SIG-M5 treated with dmso at 0.1 percent for 504 hours (cell line): Measurements from ENCODE around the gene PLXNC1.
"Not testable (repeated sequence)": the region's sequence is repeated elsewhere in the genome, so short reads cannot be mapped to it uniquely, and the experiment has no call there.

Experiments
- DNase-seq: peaks from one replicate; lab custom pipeline; 2025; ENCODE audit not compliant: unreplicated experiment; lab: John Stamatoyannopoulos, UW

PLXNC1 gene

DNA sequence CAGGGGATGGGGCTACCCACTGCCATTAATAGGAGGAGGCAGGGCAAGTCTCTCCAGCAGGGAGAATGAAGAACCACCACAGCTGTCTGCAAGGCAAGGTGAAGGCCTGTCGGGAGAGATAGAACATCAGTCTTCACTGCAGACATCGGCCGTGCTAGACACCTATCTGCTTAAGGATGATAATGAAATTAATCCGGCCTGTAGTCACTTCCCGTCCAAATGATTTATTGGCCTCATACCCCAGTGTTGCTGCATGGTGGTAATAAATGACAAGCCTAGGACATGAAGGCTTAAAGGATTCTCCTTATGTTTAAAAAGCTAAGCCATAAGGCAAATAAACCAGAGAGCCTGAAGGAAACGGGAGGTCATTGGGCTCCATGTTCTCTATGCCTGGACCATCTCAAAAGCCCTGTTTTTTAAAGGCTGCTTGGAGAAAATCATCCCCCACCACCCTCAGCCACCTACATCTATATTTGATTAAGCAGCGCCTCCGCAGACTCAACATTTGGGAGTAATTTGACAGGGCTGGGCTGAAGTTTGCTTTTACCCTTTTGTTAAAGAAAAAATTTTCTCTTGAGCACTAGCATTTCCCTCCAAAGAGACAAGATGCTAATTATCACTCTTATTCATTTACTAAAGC, 137.7 kb downstream of the PLXNC1 start:
- DNase-seq = no peak

DNA sequence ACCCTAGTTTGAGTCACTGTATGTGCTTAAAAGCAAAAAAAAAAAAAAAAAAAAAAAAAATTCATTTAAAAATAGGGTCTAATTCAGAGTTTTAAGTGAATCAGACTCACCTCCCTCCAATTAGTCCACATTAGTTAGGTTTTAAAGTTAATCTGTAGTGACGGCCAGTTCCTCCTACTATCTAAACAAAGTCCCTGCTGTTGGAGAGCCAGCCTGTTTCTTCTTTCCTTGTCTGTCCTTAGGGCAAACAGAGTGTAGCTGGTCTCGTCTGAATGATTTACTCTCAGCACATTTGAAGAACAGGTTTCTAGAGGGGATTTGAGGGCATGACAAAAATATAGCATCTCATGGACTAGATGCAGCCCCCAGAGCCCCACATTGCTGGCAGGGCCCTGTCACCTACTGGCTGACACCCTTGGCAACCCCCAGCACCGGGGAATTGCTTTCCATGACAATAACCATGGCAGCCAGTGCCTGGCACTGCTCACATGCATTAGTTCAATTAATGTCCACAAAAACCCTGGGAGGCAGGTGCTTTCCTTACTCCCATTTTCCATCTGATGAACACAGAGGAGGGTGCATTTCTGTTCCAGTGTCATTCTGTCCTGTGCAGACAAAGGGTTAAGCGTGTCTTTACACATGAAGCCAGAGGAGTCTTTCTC, 138.3 kb downstream of the PLXNC1 start:
- no peak for DNase-seq

DNA sequence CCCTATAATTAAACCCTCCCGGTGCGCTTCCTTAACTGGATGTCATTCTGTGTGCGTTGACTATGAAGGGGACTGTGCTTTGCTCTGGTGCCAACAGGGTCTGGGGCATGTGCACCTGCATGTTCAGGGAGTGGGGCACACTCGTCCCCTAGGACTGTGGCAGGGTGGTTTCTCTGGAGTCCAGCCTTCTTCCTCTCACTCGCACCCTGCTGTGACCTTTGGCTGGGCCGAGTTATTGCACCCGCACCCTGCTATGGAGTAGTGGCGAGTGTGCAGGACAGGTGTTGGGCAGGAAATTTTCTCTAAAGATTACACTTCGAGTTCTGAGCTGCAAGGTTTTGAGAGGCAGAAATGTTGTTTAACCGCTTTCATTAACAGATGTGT, 138.9 kb downstream of the PLXNC1 start:
- no peak for DNase-seq

DNA sequence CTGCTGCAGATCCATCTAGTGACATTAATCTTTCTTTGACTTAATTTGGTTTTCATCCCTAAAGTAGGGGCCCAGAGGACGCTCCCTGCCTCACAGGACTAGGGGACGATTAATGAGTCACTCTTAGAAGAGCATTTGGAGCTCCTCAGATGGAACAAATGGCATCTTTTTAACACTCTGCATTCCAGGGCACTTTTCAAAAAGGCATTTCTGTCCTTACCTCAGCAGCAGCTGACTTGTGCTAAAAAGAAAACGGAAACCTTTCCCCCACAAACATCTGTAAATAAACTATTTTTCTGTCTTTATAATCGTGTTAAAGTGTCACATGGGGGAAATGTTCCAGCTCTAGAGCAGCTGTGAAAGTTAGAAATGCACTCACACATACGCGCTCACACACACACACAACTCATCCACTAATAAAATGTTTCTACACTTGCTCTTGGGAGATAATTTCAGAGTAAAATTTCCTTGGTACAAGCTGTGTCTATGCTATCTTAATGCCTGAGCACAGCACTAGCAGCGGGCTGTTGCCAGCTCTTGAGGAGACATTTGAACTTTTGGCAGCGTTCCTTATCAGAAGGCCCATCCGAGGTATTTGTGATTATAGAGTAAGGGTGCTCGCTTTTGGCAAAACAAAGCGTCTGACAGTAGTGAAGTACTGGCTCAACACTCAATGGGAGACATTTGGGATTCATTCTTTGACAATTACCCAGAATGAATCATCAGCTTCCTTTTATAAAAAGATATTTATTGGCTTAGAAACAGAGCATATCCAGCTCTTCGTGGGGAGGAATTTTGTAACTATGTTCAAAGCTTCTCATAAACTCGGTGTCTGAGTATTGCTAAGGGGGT, 141.3 kb downstream of the PLXNC1 start:
- no peak for DNase-seq

DNA sequence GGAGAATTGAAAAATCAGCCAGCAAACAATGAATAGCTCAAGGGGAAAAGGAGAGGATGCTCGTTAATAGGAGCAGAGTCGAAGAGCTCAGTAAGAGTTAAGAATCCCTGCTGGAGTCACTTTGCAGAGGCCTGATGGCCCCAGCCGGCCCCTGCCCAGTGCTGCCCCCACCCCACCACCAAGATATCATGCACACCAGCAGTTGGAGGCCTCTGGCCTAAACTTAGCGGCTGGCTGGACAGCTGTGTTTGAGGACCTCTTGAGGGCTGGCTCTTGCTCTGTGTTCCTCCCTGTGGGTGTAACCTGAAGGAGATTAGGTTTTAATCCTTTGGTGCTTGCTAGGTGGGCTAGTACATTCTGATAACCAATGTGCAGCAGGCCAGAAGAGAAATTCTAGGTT, 142.0 kb downstream of the PLXNC1 start:
- DNase-seq = no peak

DNA sequence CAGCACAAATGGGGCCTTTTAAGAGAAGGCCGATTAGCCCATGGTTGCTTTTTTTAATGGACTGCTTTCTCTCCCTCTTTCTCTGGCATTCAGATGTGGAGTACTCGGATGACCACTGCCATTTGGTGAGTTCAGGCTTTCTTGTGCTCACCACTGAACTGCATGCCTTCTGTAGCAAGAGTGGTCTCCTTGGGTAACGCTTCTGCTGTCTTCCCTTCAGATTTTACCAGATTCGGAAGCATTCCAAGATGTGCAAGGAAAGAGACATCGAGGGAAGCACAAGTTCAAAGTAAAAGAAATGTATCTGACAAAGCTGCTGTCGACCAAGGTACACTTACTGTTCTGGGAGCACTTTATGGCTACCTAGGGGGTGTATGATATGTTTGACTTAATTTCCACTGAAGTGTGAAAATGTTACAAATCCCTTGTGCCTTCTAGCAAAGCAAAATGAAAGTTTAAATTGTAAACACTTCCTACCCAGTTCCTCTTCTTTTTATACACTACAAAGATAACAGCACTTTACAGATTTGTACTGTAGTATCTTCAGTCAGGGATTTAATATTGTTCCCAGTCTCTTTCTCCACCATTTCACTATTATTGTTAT, 148.8 kb downstream of the PLXNC1 start:
- no peak for DNase-seq

DNA sequence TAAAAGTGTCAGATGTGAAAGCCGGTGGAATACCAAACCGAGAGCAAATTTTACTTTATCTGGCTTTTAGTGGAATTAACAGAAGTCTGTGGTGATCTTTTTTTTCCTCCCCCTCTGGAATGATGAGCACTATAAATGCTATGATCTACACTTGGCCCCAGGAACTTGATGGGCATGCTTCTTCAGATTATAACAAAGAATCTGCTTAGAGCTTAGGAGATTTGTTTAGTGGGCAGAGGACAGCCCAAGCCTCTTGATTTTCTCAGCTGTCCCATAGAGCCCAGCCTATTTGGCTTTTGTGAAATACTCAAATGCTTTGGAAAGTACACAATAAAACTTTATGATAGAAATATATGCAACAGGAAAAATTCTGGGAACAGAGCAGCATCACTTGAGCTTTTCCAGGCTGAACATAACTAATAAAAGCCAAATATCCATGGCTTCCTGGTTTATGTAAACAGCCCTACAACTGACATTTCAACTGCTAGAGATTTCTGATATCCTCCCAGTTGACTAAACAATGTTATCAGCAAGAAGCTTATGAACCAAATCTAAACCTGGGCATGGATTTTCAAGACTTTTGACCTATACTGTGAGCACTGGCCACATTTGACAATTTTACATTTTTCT, 149.6 kb downstream of the PLXNC1 start:
- DNase-seq = no peak

DNA sequence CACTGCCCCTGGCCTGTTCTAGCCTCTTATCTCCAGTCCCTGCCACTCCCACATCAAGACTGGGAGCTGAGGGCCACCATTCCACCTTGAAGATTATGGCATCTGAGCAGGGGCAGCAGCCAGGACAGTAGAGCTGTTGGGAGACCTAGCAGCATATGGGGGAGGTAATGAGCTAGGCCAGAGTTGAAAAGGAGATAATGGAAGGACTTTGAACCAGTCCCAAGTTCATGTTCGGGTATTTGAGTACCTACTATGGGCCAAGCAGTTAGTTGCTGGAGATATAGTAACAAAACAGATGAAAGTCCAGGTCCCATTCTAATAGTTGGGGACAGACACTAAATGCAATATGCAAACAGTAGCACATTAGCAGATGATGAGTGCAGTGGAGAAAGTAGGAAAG, 151.5 kb downstream of the PLXNC1 start:
- no peak for DNase-seq

DNA sequence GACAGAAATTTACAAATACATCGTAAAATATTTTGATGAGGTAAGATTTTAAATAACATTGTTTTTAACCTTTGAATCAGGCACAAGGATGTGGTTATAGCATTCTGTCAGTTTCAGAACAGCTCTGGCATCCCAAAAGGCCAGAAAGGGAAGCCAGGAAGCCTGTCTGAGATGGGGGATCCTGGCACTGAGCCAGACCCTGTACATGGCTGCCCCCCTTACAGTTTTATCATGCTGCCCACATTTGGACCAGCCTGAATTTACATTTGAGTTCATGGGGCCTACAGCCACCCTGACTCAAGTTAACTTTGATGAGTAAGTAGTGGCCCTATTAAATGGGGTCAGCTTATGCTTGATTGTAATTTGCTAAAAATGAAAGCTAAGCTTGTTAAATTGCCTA, 155.6 kb downstream of the PLXNC1 start:
- no peak for DNase-seq

DNA sequence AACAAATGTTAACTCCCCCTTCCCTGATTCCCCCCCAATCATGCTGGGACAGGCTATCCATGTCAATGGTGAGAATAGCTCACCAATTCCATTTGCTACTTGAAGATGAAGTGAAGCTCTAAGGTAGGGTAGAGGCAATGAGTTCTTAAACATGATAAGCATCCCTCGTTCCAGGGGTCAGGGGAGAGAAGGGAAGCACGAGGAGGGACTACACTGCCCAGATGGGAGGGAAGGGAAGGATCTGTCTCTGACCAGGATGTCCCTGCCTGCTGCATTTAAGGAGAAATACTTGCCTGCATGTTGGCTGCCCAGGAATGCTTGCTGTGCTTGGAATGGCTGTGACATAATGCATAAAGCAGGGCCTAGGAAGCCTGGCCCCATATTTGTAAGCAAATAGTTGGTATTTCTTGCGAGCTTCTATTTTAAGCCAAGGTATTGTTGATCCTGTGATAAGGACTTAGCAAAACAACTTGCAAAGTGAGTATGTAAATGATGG, 156.2 kb downstream of the PLXNC1 start:
- DNase-seq = no peak

DNA sequence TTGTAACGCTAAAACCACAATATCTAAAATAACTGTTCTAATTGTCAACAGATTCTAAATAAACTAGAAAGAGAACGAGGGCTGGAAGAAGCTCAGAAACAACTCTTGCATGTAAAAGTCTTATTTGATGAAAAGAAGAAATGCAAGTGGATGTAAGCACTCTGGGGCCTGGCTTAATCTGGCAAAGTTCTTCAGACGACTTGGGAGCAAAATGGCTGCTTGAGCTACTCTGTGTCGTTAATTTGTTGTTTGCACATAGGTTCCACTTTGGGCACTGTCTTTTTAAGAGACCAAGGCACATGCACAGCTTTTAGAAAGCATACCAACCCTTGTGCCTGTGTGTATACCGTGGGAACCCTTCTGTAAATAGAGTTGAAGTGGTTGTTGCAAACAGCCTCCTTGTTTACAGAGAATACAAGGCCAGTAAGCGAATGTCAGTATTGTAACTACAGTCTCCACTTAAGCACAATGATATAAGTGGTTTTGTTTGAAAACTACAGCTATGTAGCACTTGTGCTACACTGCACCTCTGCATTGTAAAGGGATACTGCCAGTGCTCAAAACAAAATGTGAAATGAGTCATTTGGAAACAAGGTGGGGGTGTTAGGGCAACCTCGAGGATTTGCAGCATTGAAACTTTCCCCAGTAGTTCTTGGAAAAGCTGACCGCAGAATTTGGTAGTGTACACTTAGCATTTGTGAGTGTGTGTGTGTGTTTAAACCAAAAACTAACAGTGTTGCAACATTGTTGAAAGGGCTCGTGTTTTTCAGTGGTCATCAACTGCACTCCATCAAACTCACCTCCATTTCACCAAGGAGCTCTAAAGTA, 157.0 kb downstream of the PLXNC1 start:
- DNase-seq = no peak

DNA sequence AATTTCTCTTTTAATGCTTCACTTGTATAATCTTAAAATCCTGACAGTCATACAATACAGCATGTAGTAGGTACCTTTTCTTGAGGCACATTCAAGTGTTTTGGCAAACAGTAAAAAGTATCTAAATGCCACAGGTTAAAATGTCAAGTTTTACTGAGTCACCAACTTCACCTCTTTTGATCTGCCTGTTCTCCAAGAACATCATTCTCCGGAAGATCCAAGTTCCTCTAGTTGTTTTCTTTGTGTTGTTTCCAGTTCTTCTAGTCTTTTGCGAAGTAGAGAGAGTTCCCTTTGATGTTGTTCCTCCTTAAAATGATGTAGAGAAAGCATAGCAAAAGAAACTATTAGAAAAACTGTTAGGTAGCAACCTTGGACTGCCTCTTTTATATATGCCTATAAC, 160.2 kb downstream of the PLXNC1 start:
- DNase-seq = no peak

DNA sequence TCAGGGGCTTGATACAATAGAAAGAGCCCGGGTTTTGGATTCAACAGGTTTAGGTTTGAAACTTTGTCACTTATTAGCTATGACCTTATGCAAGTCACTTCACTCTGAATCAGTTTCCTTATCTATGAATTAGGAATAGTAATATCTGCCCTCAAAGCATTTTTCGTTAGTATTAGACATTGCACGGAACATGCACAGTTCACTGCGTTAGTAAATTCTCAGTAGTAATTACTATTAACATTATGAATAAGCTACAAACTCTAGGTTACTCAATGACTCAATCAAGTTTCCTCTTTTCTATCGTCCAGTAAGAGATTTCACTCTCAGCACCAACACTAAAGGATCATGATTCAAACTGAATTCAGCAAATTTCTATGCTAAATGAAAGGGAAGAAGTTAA, 161.0 kb downstream of the PLXNC1 start:
- DNase-seq = no peak

DNA sequence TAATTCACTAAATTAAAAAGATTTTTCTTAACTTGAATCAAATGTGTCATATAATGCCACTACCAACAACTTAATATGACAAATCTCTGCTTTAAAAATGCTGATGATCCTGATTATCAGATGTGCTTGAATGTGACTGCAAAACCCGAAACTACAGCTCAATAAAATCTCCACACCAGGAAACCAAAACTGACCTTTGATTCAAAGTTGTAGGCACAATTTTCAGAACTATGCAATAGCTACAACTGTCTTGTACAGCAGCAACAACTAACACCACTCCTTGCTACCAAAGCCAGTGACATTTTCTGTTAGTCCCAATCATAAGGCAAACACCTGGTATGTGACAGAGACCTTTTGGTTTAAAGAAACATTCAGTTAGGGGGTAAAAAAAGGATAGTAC, 164.0 kb downstream of the PLXNC1 start:
- no peak for DNase-seq

DNA sequence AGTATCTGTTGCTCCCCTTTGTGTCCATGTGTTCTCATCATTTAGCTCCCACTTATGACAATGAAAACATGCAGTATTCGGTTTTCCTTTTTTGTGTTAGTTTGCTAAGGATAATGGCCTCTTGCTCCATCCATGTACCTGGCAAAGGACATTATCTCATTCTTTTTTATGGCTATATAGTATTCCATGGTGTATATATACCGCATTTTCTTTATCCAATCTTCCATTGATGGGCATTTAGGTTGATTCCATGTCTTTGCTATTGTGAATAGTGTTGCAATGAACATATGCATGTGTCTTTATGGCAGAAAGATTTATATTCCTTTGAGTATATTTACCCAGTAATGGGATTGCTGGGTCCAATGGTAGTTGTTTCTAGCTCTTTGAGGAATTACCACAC, 168.2 kb downstream of the PLXNC1 start:
- not testable (repeated sequence) for DNase-seq

DNA sequence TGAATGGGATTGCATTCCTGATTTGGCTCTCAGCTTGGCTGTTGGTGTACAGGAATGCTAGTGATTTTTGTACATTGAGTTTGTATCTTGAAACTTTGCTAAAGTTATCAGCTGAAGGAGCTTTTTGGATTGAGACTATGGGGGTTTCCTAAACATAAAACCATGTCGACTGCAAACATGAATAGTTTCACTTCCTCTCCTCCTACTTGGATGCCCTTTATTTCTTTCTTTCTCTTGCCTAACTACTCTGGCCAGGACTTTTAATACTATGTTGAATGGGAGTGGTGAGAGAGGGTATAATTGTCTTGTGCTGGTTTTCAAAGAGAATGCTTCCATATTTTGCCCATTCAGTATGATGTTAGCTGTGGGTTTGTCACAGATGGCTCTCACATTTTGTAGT, 169.8 kb downstream of the PLXNC1 start:
- DNase-seq = peak; percentile 65

DNA sequence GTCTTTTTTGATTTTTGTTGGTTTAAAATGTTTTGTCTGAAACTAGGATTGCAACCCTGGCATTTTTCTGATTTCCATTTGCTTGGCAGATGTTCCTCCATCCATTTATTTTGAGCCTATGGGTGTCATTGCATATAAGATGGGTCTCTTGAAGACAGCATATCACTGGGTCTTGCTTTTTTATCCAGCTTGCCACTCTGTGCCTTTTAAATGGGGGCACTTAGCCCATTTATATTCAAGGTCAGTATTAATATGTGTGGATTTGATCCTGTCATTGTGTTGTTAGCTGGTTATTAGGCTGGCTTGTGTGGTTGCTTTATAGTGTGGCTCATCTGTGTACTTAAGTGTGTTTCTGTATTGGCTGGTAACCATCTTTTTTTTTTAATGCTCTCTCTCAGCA, 171.7 kb downstream of the PLXNC1 start:
- no peak for DNase-seq

DNA sequence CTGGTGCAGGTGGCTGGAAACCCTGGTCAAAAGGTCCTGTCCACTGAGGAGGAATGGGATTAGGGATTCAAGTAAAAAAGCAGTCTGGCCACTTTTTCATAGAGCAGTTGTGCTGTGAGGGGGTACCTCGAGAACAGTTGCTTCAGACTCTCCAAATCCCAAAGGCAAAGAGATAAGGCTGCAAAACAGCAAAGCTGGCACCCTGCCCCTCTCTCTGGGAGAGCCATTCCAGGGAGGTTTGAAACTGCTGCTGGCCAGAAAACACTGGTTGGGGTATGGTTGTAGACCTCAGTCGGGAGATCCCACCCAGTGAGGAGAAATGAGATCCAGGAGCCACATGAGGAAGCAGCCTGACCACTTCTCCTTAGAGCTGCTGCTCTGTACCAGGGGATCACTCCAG, 174.0 kb downstream of the PLXNC1 start:
- no peak for DNase-seq

DNA sequence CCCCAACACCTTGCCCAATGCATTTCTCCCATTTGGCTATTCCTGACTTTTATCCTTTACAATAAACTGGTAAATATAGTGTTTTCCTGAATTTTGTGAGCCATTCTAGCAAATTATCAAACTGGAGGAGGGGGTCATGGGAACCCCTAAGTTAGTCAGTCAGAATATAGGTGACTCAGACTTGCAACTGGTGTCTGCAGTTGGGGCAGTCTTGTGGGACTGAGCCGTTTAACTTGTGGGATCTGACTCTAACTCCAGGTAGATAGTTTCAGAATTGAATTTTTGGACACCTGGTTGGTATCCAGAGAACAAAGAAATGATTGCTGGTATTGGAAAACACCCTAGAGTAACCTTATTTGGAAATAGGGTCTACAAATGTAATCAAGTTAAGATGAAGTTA, 177.9 kb downstream of the PLXNC1 start:
- no peak for DNase-seq

DNA sequence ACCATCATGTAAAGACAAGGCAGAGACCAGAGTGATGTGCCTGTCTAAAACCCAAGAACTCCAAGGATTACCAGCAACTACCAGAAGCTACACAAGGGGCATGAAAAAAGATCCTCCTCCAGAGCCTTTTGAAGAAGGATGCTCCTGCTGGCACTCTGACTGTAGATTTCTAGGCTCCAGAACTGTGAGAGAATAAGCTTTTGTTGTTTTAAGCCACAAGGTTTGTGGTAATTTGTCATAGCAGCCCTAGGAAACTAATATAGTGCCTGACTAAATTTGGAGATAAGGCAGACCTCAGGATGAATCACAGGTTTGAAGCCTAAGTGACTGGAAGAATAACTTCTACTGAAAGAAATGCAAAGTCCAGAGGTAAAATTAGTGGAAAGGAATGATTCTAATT, 178.3 kb downstream of the PLXNC1 start:
- no peak for DNase-seq
